Skeletal muscle satellite cell (primary cell): Measurements from ENCODE around the gene LSM14A.
"Not testable (repeated sequence)": the region's sequence is repeated elsewhere in the genome, so short reads cannot be mapped to it uniquely, and the experiment has no call there.

Experiments
- H3K27me3 ChIP-seq: 2 replicates; pipeline ENCODE4 v1.7.0; 2013; ENCODE audit warnings: low read length; ENCODE audit not compliant: control insufficient read depth, insufficient read depth
- H3K36me3 ChIP-seq: 2 replicates; pipeline ENCODE4 v1.7.0; 2013; ENCODE audit warnings: mild to moderate bottlenecking, control low read depth, low read length; ENCODE audit not compliant: insufficient read depth
- H3K4me1 ChIP-seq: 2 replicates; pipeline ENCODE4 v1.7.0; 2013; ENCODE audit warnings: low read length; ENCODE audit not compliant: control insufficient read depth, insufficient read depth
- H3K4me2 ChIP-seq: 2 replicates; pipeline ENCODE4 v1.7.0; 2013; ENCODE audit warnings: mild to moderate bottlenecking, low read length
- H3K4me3 ChIP-seq: 2 replicates; pipeline ENCODE4 v1.7.0; 2013; ENCODE audit warnings: low read length
- H3K9ac ChIP-seq: 2 replicates; pipeline ENCODE4 v1.7.0; 2013; ENCODE audit warnings: mild to moderate bottlenecking, low read depth, low read length, moderate library complexity
- H3K9me3 ChIP-seq: replicated peaks from 2 replicates; pipeline ENCODE4 v1.7.0; 2013; ENCODE audit warnings: mild to moderate bottlenecking, control low read depth, low read length

The LSM14A gene

DNA sequence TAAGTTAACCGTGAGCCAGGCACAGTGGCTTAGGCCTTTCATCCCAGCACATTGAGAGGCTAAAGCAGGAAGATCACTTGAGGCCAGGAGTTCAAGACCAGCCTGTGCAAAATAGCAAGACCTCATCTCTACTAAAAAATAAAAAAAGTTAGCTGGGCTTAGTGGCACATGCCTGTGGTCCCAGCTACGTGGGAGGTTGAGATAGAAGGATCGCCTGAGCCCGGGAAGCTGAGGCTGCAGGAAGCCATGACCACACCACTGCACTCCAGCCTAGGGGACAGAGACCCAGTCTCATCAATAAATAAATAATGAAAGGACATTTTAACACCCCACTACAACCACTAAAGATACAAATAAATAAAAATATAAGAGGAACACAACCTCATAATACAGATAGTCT is 21.6 kb downstream of the LSM14A start:
- Histone ChIP-seq H3K27me3 (no peaks in the 10 kb centered on the region), H3K4me3 (no peak overlapping the region), H3K4me1 (peaks cover 12% of the 10 kb centered on the region), H3K9me3 (no peaks in the 10 kb centered on the region), H3K9ac (no peak overlapping the region), H3K36me3 (peaks cover 42% of the 10 kb centered on the region), H3K4me2 (no peak overlapping the region)

DNA sequence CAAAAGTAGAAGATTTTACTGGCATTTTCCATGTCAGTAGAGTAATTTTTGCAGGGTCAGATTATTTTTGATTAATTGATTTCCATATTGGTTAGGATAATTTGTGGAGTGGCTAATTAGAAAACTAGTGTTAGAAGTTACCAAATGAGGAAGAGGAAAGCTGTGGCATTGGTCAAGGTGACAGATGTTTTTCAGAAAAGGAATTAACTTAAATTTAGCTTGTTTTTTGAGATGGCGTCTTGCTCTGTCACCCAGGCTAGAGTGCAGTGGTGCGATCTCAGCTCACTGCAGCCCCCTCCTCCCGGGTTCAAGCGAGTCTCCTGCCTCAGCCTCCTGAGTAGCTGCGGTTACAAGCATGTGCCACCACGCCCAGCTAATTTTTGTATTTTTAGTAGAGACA is 28.8 kb downstream of the LSM14A start:
- no peaks in the 10 kb centered on the region for H3K9me3 ChIP-seq
- no peak overlapping the region for H3K9ac ChIP-seq
- H3K4me3 ChIP-seq, result no peak overlapping the region
- peaks cover 5% of the 10 kb centered on the region for H3K4me1 ChIP-seq
- H3K4me2 ChIP-seq, result no peak overlapping the region
- H3K36me3 ChIP-seq, result peaks cover 54% of the 10 kb centered on the region
- no peaks in the 10 kb centered on the region for H3K27me3 ChIP-seq

- H3K4me1 ChIP-seq, H3K9ac ChIP-seq, H3K9me3 ChIP-seq, H3K27me3 ChIP-seq, H3K4me2 ChIP-seq, H3K4me3 ChIP-seq: not testable (repeated sequence)
- peaks cover 39% of the 10 kb centered on the region for H3K36me3 ChIP-seq
These were observed 33.0 kb downstream of the LSM14A start for GRCh38 chr19:34205324-34205723.

GRCh38 chr19:34208291-34208884 is 36.1 kb downstream of the LSM14A start:
- H3K4me1 ChIP-seq, result peaks cover under 1% of the 10 kb centered on the region
- H3K4me2 ChIP-seq, result no peak overlapping the region
- H3K9me3 ChIP-seq, result no peaks in the 10 kb centered on the region
- peaks cover 45% of the 10 kb centered on the region for H3K36me3 ChIP-seq
- no peak overlapping the region for H3K4me3 ChIP-seq
- no peaks in the 10 kb centered on the region for H3K27me3 ChIP-seq
- no peak overlapping the region for H3K9ac ChIP-seq

- Histone ChIP-seq H3K36me3 (peaks cover 43% of the 10 kb centered on the region), H3K9me3 (no peaks in the 10 kb centered on the region), H3K27me3 (no peaks in the 10 kb centered on the region), H3K4me2 (no peak overlapping the region), H3K4me1 (no peaks in the 10 kb centered on the region), H3K9ac (no peak overlapping the region), H3K4me3 (no peak overlapping the region)
These were observed 37.4 kb downstream of the LSM14A start for GRCh38 chr19:34209726-34210125.

GRCh38 chr19:34213283-34213682 is 41.0 kb downstream of the LSM14A start:
- H3K27me3 ChIP-seq, result no peaks in the 10 kb centered on the region
- peaks cover 46% of the 10 kb centered on the region for H3K36me3 ChIP-seq

GRCh38 chr19:34214040-34214439 is 41.7 kb downstream of the LSM14A start:
- Histone ChIP-seq H3K9ac (no peak overlapping the region), H3K27me3 (no peaks in the 10 kb centered on the region), H3K4me2 (no peak overlapping the region), H3K9me3 (no peaks in the 10 kb centered on the region), H3K36me3 (peaks cover 42% of the 10 kb centered on the region), H3K4me1 (peaks cover 15% of the 10 kb centered on the region), H3K4me3 (no peak overlapping the region)

More at GRCh38 chr19:34213283-34213682, 41.0 kb downstream of the LSM14A start:
- H3K4me3 ChIP-seq, result no peak overlapping the region
- H3K4me2 ChIP-seq, result no peak overlapping the region
- no peaks in the 10 kb centered on the region for H3K9me3 ChIP-seq
- no peak overlapping the region for H3K9ac ChIP-seq
- peaks cover 8% of the 10 kb centered on the region for H3K4me1 ChIP-seq

DNA sequence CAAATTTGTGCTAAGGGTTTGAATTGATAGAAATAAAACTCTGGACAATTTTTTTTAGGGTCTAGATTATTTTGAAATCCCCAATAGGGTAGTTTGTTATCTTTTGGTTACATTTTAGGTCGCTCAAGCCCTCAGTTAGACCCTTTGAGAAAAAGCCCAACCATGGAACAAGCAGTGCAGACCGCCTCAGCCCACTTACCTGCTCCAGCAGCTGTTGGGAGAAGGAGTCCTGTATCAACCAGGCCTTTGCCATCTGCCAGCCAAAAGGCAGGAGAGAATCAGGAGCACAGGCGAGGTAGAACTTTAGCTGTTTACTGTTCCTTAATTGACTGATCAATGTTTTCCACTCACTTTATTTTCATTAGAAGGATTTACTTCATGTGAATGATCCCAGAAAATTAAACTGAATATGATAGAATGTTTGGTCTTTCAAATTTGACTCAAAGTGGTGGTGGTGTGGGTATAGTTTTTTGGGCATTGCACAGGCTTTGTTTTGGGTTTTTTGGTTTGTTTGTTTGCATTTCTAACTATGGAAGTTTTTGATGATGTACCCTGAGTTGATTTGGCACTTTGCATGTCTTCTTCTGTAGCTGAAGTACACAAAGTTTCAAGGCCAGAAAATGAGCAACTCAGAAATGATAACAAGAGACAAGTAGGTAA is 42.8 kb downstream of the LSM14A start:
- H3K4me1 ChIP-seq, result peaks cover 16% of the 10 kb centered on the region
- no peak overlapping the region for H3K9ac ChIP-seq
- H3K4me3 ChIP-seq, result no peak overlapping the region
- no peaks in the 10 kb centered on the region for H3K9me3 ChIP-seq
- peaks cover 44% of the 10 kb centered on the region for H3K36me3 ChIP-seq
- no peaks in the 10 kb centered on the region for H3K27me3 ChIP-seq
- H3K4me2 ChIP-seq, result no peak overlapping the region

- H3K9me3 ChIP-seq, result no peaks in the 10 kb centered on the region
- H3K36me3 ChIP-seq, result peaks cover 43% of the 10 kb centered on the region
- H3K27me3 ChIP-seq, result no peaks in the 10 kb centered on the region
- no peak overlapping the region for H3K9ac ChIP-seq
- no peak overlapping the region for H3K4me3 ChIP-seq
- H3K4me2 ChIP-seq, result no peak overlapping the region
- peaks cover 16% of the 10 kb centered on the region for H3K4me1 ChIP-seq
These were observed 43.3 kb downstream of the LSM14A start for GRCh38 chr19:34215666-34216038.

GRCh38 chr19:34216745-34217219 is 44.5 kb downstream of the LSM14A start:
- Histone ChIP-seq H3K36me3 (peaks cover 44% of the 10 kb centered on the region), H3K4me1 (peaks cover 16% of the 10 kb centered on the region)
- H3K9ac ChIP-seq, H3K9me3 ChIP-seq, H3K4me2 ChIP-seq, H3K4me3 ChIP-seq, H3K27me3 ChIP-seq: not testable (repeated sequence)

GRCh38 chr19:34217952-34218817 is 45.9 kb downstream of the LSM14A start:
- Histone ChIP-seq H3K4me1 (peaks cover 16% of the 10 kb centered on the region), H3K9ac (peak overlapping the region; percentile 6), H3K9me3 (no peaks in the 10 kb centered on the region), H3K36me3 (peaks cover 52% of the 10 kb centered on the region), H3K4me2 (peak overlapping the region; percentile 48), H3K4me3 (no peak overlapping the region), H3K27me3 (no peaks in the 10 kb centered on the region)
